Stimulated activated CD4-positive, alpha-beta T cell treated with anti-CD3 and anti-CD28 coated beads, TNF-alpha, amount 100 ng/mL, for 24 hours (primary cell): ENCODE measurements around the gene SNTG2.

ENCODE experiments used
- DNase-seq, 3 experiments: peaks; one replicate each; pipeline ENCODE4 v3.0.0-alpha.2; 2020; ENCODE audit warnings: low read depth in 3 of 3

SNTG2 gene

GRCh38 chr2:1415501-1415900 lies 464.9 kb downstream of the SNTG2 start:
- no peak for DNase-seq
